Transverse colon (tissue), 4 donors: ENCODE data around the gene MYH9.

Experiments used
- CTCF ChIP-seq, 5 experiments: fragments of 200-600 bp in 3 of 5; fragments of 450-650 bp in 2 of 5; sonication (generic) in 3 of 5; IDR thresholded peaks; 1 replicate in 2 of 5; 2 replicates in 3 of 5; pipeline ENCODE4 v1.5.1; 2016 to 2017; ENCODE audit warnings: antibody characterized with exemption in 5 of 5, inconsistent platforms in 3 of 5, mild to moderate bottlenecking in 2 of 5, moderate library complexity in 1 of 5
- EP300 ChIP-seq: sonication (generic); formaldehyde crosslinking; IDR thresholded peaks from one replicate; pipeline ENCODE4 v1.6.1; 2017; ENCODE audit warnings: antibody characterized with exemption, low read depth
- POLR2A ChIP-seq: fragments of 450-650 bp; IDR thresholded peaks from one replicate; pipeline ENCODE4 v1.6.1; 2016; ENCODE audit warnings: antibody characterized with exemption, mild to moderate bottlenecking, moderate library complexity
- POLR2AphosphoS5 ChIP-seq, 3 donors: sonication (generic); formaldehyde crosslinking; IDR thresholded peaks; one replicate each; pipeline ENCODE4 v1.6.1; 2016; ENCODE audit warnings: antibody characterized with exemption in 3 of 3

GRCh38 chr22:36327922-36328551 lies 59.7 kb downstream of the MYH9 start:
- TF ChIP-seq EP300: peak; percentile 89
- no peak for TF ChIP-seq CTCF (IDR thresholded peaks at IDR 0.05)
- peak; percentile 50 to 74 (median 66) for TF ChIP-seq POLR2AphosphoS5 (IDR thresholded peaks at IDR 0.05)
- TF ChIP-seq POLR2A: no peak
